A673 (cell line): ENCODE results near the gene DCP1A. TPM values are rescaled to one million over a fixed set of nuclear protein-coding genes. Genes with fewer than 3 reads are reported as not detected.

Experiments used
- BruUV-seq: library from RNA; stranded (reverse); fragments of 400-500 nt; replicated peaks from 2 replicates; lab custom pipeline; 2021; lab: Mats Ljungman, UMichigan
- CTCF ChIA-PET: fragments of 300-600 bp; sonication (Branson Sonifier 250); formaldehyde crosslinking; loops from one replicate; lab custom pipeline; 2022; ENCODE audit warnings: antibody characterized with exemption; lab: Charles Lee
- POLR2A ChIA-PET: fragments of 300-600 bp; sonication (Branson Sonifier 250); formaldehyde crosslinking; loops from one replicate; lab custom pipeline; 2022; ENCODE audit warnings: antibody characterized with exemption; ENCODE audit not compliant: low non-redundant PET; lab: Charles Lee
- DNase-seq: peaks from one replicate; pipeline ENCODE4 v3.0.0-alpha.2; 2015; ENCODE audit warnings: low spot score
- H3K27ac ChIP-seq: fragments of 200-600 bp; sonication (generic); 2 replicates; pipeline ENCODE4 v1.5.1; 2016; ENCODE audit warnings: mixed run types, low read depth, mild to moderate bottlenecking, mixed read lengths, antibody characterized with exemption, low read length; ENCODE audit not compliant: poor library complexity, severe bottlenecking
- H3K27me3 ChIP-seq: fragments of 200-600 bp; sonication (generic); replicated peaks from 2 replicates; pipeline ENCODE4 v1.6.1; 2017; ENCODE audit warnings: mixed run types, low read depth, mild to moderate bottlenecking, mixed read lengths, antibody characterized with exemption, low read length; ENCODE audit not compliant: insufficient read depth, poor library complexity
- H3K36me3 ChIP-seq: fragments of 200-600 bp; sonication (generic); 2 replicates; pipeline ENCODE4 v1.6.1; 2016; ENCODE audit warnings: mixed run types, mild to moderate bottlenecking, mixed read lengths, antibody characterized with exemption, low read length; ENCODE audit not compliant: insufficient read depth, poor library complexity, severe bottlenecking
- H3K4me1 ChIP-seq: fragments of 200-600 bp; sonication (generic); 2 replicates; pipeline ENCODE4 v1.6.1; 2017; ENCODE audit warnings: mixed run types, mild to moderate bottlenecking, mixed read lengths, antibody characterized with exemption, low read length; ENCODE audit not compliant: insufficient read depth, poor library complexity, severe bottlenecking
- H3K4me3 ChIP-seq: fragments of 200-600 bp; sonication (generic); 2 replicates; pipeline ENCODE4 v1.5.1; 2016; ENCODE audit warnings: low read depth, mixed run types, mild to moderate bottlenecking, mixed read lengths, low read length; ENCODE audit not compliant: poor library complexity, severe bottlenecking
- H3K9me3 ChIP-seq: fragments of 200-600 bp; sonication (generic); 2 replicates; pipeline ENCODE4 v1.6.1; 2016; ENCODE audit warnings: mixed run types, low read depth, mild to moderate bottlenecking, mixed read lengths, antibody characterized with exemption, low read length; ENCODE audit not compliant: poor library complexity, severe bottlenecking
- CTCF ChIP-seq: fragments of 300-800, 200-600 bp; sonication (generic); conservative IDR thresholded peaks from 2 replicates; pipeline ENCODE4 v1.5.1; 2017; ENCODE audit warnings: low read depth, mild to moderate bottlenecking, antibody characterized with exemption, low read length, moderate library complexity, mixed read lengths
- EZH2 ChIP-seq: fragments of 200-600 bp; sonication (generic); IDR thresholded peaks from 2 replicates; pipeline ENCODE4 v1.6.1; 2017; ENCODE audit warnings: borderline replicate concordance, low read depth, mild to moderate bottlenecking, mixed read lengths, antibody characterized with exemption, low read length; ENCODE audit not compliant: poor library complexity, severe bottlenecking
- intact Hi-C: fragments of 100-400 bp; cut with micrococcal nuclease; formaldehyde crosslinking; loops from one replicate; pipeline ENCODE4 v1.10.0; 2022; ENCODE audit not compliant: unreplicated experiment
- total RNA-seq: library from RNA; stranded (reverse); gene quantifications from 2 replicates; pipeline ENCODE4 v1.2.3, GENCODE V29; 2021

DCP1A gene
- total RNA-seq, 1 experiment from 2014 or later, result 13.1 TPM

DNA sequence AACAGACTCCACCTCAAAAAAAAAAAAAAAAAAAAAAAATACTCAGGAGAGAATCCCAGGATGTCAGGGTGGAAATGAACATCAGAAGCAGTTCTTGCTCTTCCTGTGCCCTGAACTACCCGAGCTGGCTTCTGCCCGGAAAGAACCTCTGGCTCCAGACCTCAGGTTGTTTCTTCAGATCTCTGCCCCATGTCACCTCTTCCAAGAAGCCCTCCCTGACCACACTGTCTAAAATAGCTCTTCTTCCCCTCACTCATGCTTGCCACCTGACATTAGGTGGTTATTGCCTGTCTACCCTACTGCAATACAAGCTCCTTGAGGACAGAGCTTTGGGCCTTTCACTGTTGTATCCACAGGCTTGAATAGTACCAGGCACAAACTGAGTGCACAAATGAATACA, 99.7 kb downstream of the DCP1A start:
- Histone ChIP-seq H3K9me3 (no peaks in the 10 kb centered on the region), H3K27ac (no peak overlapping the region), H3K27me3 (no peaks in the 10 kb centered on the region), H3K4me3 (no peak overlapping the region), H3K4me1 (peaks cover 9% of the 10 kb centered on the region), H3K36me3 (no peaks in the 10 kb centered on the region)
- no peak for TF ChIP-seq CTCF
- no peak for TF ChIP-seq EZH2
- intact Hi-C loops, result no loop called here
- POLR2A ChIA-PET, result no interaction called here
- CTCF ChIA-PET, result no interaction called here
- no peak for DNase-seq
- BruUV-seq, result no TSS peak

DNA sequence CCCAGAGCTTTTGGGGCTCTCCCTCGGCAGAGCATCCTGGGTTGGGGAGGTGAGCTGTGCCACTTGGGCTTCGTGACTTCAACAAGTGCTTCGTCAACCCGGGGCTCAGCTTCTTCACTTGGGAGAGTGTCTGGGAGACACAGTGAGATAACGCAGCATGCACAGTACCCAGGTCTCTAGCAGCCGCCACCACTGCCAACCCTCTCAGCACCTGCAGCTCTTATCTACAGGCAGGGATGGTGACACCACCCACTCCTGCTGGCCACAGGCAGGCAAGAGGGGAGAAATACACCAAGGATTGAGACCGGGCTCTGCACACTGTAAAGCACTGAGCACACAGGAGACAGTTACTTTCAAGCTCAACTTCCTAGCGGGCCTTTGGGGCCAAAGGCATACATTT, 103.1 kb downstream of the DCP1A start:
- CTCF ChIA-PET, result no interaction called here
- peaks cover 9% of the 10 kb centered on the region for H3K4me1 ChIP-seq
- no peaks in the 10 kb centered on the region for H3K9me3 ChIP-seq
- no peak for DNase-seq
- H3K36me3 ChIP-seq, result peaks cover 7% of the 10 kb centered on the region
- intact Hi-C loops, result no loop called here
- TF ChIP-seq EZH2 (no peak), CTCF (no peak)
- no TSS peak for BruUV-seq
- no peak overlapping the region for H3K27ac ChIP-seq
- H3K27me3 ChIP-seq, result no peaks in the 10 kb centered on the region
- POLR2A ChIA-PET, result no interaction called here
- H3K4me3 ChIP-seq, result no peak overlapping the region

DNA sequence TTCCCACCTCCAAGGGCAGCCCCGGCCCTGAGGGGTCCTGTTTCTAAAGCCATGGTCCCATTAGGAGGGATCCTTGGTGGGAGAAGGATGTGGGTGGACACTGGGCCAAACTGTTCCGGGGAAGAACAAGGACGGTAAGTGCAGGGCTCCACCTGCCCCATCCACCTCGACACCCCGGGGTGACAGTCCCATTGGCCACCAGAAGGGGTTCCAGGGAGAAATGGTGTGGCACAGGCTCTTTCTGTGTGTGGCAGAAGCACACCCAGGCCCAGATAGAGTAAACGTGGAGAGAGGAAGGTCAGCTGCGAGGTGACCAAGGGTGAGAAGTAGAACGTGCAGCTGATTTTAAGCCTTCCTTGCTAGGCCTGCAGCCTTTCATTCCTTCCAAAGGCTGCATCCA, 103.6 kb downstream of the DCP1A start:
- Histone ChIP-seq H3K9me3 (no peaks in the 10 kb centered on the region), H3K27me3 (no peaks in the 10 kb centered on the region), H3K4me1 (peaks cover 10% of the 10 kb centered on the region), H3K27ac (no peak overlapping the region), H3K4me3 (no peak overlapping the region), H3K36me3 (peaks cover 7% of the 10 kb centered on the region)
- no peak for TF ChIP-seq EZH2
- TF ChIP-seq CTCF, result no peak
- intact Hi-C loops, result no loop called here
- DNase-seq, result no peak
- no TSS peak for BruUV-seq
- POLR2A ChIA-PET, result no interaction called here
- CTCF ChIA-PET, result no interaction called here
